RWPE1 (cell line): ENCODE data around the gene KCNQ5.

Source experiments
- CTCF ChIA-PET: fragments of 350-600 bp; sonication (Branson Sonifier 250); formaldehyde crosslinking; extraction: SDS; loops from one replicate; lab custom pipeline; 2021; lab: Yijun Ruan, JAX
- POLR2A ChIA-PET: fragments of 400-600 bp; formaldehyde crosslinking; extraction: SDS; loops from one replicate; lab custom pipeline; 2020; ENCODE audit warnings: antibody characterized with exemption; ENCODE audit not compliant: low non-redundant PET; lab: Yijun Ruan, JAX
- DNase-seq: peaks from one replicate; pipeline ENCODE4 v3.0.0; 2012; ENCODE audit warnings: low spot score
- H3K27ac ChIP-seq: fragments of 450-650 bp; 2 replicates; pipeline ENCODE4 v1.5.1; 2017
- CTCF ChIP-seq: fragments of 450-650 bp; conservative IDR thresholded peaks from 2 replicates; pipeline ENCODE4 v1.5.1; 2017; ENCODE audit warnings: low read depth, mild to moderate bottlenecking

The KCNQ5 gene

GRCh38 chr6:72865467-72865866, 243.6 kb downstream of the KCNQ5 start:
- CTCF ChIA-PET = no interaction called here
- POLR2A ChIA-PET = no interaction called here
- H3K27ac ChIP-seq = no peak overlapping the region
- TF ChIP-seq CTCF = no peak
- peak; percentile 5 for DNase-seq

GRCh38 chr6:72869621-72870020, 247.8 kb downstream of the KCNQ5 start:
- CTCF ChIA-PET = interaction anchor here (1.0 kb wide), 1 partner anchor 18 kb away, joined by 3 read pairs; no protein-coding TSS in a partner anchor
- no peak for TF ChIP-seq CTCF
- DNase-seq = no peak
- H3K27ac ChIP-seq = no peak overlapping the region
- POLR2A ChIA-PET = no interaction called here

GRCh38 chr6:72873433-72873832, 251.6 kb downstream of the KCNQ5 start:
- H3K27ac ChIP-seq = no peak overlapping the region
- CTCF ChIA-PET = interaction anchor here (0.7 to 0.8 kb wide), 2 partner anchors 49 to 256 kb away, joined by 3 read pairs; no protein-coding TSS in a partner anchor
- POLR2A ChIA-PET = no interaction called here
- no peak for TF ChIP-seq CTCF
- DNase-seq = no peak

GRCh38 chr6:72876256-72876655, 254.4 kb downstream of the KCNQ5 start:
- ChIA-PET CTCF (no interaction called here), POLR2A (no interaction called here)
- no peak for DNase-seq
- H3K27ac ChIP-seq = no peak overlapping the region
- TF ChIP-seq CTCF = no peak

GRCh38 chr6:72886170-72886569, 264.3 kb downstream of the KCNQ5 start:
- TF ChIP-seq CTCF = no peak
- H3K27ac ChIP-seq = no peak overlapping the region
- ChIA-PET CTCF (no interaction called here), POLR2A (no interaction called here)
- DNase-seq = no peak

- ChIA-PET POLR2A (no interaction called here), CTCF (interaction anchor here (0.5 to 1.2 kb wide), 3 partner anchors 72 to 239 kb away, joined by 3 to 4 read pairs (median 3); no protein-coding TSS in a partner anchor)
- no peak overlapping the region for H3K27ac ChIP-seq
- DNase-seq = no peak
- no peak for TF ChIP-seq CTCF
These were observed 268.4 kb downstream of the KCNQ5 start for GRCh38 chr6:72890233-72890632.
